Thoracic aorta (tissue), 2 donors: ENCODE measurements around the gene KRT84. TPM values are rescaled to one million over a fixed set of nuclear protein-coding genes. Genes with fewer than 3 reads are reported as not detected.

Experiments used
- ATAC-seq: fragments of 150-250 bp; one replicate; pipeline ENCODE4 v1.8.0; 2017; ENCODE audit warnings: low read depth; ENCODE audit not compliant: insufficient number of reproducible peaks, low FRiP score
- DNase-seq: peaks from one replicate; pipeline ENCODE4 v3.0.0-alpha.2; 2020; ENCODE audit warnings: low spot score
- H3K27ac ChIP-seq, 2 donors: fragments of 200-600 bp; sonication (generic); 1 replicate in 1 of 2; 2 replicates in 1 of 2; pipeline ENCODE4 v1.5.1; 2016; ENCODE audit warnings: mild to moderate bottlenecking in 2 of 2, moderate library complexity in 2 of 2
- H3K27me3 ChIP-seq: fragments of 200-600 bp; sonication (generic); replicated peaks from 2 replicates; pipeline ENCODE4 v1.6.0; 2016; ENCODE audit warnings: mild to moderate bottlenecking; ENCODE audit not compliant: insufficient read depth
- H3K36me3 ChIP-seq: fragments of 200-600 bp; sonication (generic); one replicate; pipeline ENCODE4 v1.5.1; 2016
- H3K4me1 ChIP-seq, 2 donors: fragments of 200-600 bp; sonication (generic); 1 replicate in 1 of 2; 2 replicates in 1 of 2; pipeline versions ENCODE4 v1.5.1 to v1.6.0; 2016; ENCODE audit warnings: low read depth in 2 of 2, mild to moderate bottlenecking in 1 of 2; ENCODE audit not compliant: control insufficient read depth in 1 of 2
- H3K4me3 ChIP-seq: fragments of 200-600 bp; sonication (generic); 2 replicates; pipeline ENCODE4 v1.5.1; 2016; ENCODE audit warnings: mild to moderate bottlenecking
- H3K9me3 ChIP-seq: fragments of 200-600 bp; sonication (generic); 2 replicates; pipeline ENCODE4 v1.5.1; 2016
- total RNA-seq, 2 donors: library from RNA; depleted of rRNA; stranded (reverse); fragments of >200 nt; gene quantifications; one replicate each; pipeline versions ENCODE4 v1.1.0 to v1.2.3, GENCODE V29; 2016
- TF ChIP-seq, protein P1 (sequence below): fragments of 200-600 bp; sonication (generic); IDR thresholded peaks from one replicate; pipeline ENCODE4 v1.5.1; 2019; ENCODE audit warnings: antibody characterized with exemption

The KRT84 gene
- total RNA-seq, 2 donors from 2014 or later = not detected

DNA sequence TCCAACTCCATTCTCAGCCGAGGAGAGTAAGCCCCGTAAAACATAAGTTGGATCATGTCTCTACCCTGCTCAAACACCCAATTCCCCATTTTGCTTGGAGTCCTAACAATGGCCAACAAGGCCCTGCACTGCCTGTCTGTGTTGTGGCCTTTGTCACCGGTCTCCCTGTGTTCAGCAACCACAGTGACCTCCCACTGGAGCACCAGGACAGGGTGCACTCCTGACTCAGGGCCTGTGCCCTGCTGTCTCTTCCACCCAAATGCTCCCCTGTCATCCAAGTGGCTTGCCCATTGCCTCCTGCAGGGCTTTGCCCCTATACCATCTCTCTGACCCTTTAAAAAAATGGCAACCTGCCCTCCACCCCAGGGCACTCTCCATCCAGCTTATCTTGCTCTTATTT is 13.7 kb downstream of the KRT84 start:
- ATAC-seq (no peak), DNase-seq (no peak)
- Histone ChIP-seq H3K27me3 (no peaks in the 10 kb centered on the region), H3K4me3 (no peak overlapping the region), H3K9me3 (no peaks in the 10 kb centered on the region), H3K4me1 (peaks cover 10 to 16% of the 10 kb centered on the region in 2 donors), H3K27ac (peak overlapping the region; percentile 42 to 70), H3K36me3 (no peaks in the 10 kb centered on the region)
- TF ChIP-seq, protein P1, sequence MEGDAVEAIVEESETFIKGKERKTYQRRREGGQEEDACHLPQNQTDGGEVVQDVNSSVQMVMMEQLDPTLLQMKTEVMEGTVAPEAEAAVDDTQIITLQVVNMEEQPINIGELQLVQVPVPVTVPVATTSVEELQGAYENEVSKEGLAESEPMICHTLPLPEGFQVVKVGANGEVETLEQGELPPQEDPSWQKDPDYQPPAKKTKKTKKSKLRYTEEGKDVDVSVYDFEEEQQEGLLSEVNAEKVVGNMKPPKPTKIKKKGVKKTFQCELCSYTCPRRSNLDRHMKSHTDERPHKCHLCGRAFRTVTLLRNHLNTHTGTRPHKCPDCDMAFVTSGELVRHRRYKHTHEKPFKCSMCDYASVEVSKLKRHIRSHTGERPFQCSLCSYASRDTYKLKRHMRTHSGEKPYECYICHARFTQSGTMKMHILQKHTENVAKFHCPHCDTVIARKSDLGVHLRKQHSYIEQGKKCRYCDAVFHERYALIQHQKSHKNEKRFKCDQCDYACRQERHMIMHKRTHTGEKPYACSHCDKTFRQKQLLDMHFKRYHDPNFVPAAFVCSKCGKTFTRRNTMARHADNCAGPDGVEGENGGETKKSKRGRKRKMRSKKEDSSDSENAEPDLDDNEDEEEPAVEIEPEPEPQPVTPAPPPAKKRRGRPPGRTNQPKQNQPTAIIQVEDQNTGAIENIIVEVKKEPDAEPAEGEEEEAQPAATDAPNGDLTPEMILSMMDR = no peak

DNA sequence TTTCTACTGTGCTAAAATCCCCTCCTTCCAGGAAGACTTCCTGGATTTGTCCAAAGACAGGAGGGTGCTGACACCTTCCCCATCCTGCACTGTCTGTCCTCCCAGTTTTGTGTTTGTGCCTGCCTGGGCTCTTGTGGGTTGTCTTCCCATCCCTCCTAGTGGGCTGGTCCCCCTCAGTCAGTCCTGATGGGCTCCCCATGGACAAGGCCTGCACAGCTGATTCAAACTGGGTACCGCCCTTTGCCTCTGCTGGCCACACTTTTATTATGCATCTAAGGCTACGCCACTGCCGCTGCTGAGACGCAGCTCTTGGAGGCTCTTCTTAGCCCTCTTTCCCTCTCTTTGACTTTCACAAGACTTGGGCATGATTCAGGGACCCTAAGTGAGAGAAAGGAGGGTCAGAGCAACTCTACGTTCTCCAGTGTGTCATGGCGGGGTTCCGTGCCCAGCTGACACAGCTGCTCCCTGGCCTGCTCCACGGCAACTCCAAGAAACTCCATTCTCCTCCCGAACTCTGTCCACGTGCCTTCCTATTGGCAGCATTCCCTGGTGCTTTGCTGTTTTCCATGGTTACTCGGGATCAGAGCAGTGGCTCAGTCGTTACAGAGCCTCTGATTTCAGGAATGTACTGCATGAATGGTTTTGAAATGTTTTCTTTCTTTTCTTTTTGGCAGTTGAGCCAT is 14.4 kb downstream of the KRT84 start:
- Histone ChIP-seq H3K4me3 (peak overlapping the region; percentile 16), H3K27me3 (no peaks in the 10 kb centered on the region), H3K27ac (peak overlapping the region; percentile 42 to 70), H3K4me1 (peaks cover 10 to 16% of the 10 kb centered on the region in 2 donors), H3K9me3 (no peaks in the 10 kb centered on the region), H3K36me3 (no peaks in the 10 kb centered on the region)
- ATAC-seq (peak; percentile 62), DNase-seq (peak; percentile 48)
- TF ChIP-seq, protein P1 = no peak

DNA sequence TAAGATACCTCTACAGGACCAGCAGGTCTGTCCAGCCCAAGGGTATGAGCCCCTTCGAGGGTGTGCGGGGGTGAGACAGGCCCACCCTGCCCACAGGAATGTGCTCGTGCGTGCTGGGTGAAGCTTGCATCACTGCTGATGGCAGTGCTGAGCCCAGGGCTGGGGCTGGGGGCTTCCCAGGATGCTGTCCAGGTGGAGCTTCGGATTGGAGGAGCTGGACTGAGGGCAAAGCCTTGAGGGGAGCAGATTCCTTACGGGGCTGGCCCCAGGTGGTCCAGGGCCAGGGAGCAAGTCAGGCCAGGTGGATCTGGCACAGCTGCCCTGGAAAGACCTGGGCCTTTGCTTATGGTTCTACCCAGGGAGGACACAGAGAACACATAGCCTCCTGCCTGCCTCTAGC is 15.6 kb downstream of the KRT84 start:
- no peak for ATAC-seq
- TF ChIP-seq, protein P1 = no peak
- H3K27ac ChIP-seq = no peak overlapping the region
- no peaks in the 10 kb centered on the region for H3K9me3 ChIP-seq
- no peaks in the 10 kb centered on the region for H3K27me3 ChIP-seq
- H3K4me1 ChIP-seq = peaks cover 10 to 16% of the 10 kb centered on the region in 2 donors
- DNase-seq = no peak
- no peaks in the 10 kb centered on the region for H3K36me3 ChIP-seq
- H3K4me3 ChIP-seq = no peak overlapping the region

DNA sequence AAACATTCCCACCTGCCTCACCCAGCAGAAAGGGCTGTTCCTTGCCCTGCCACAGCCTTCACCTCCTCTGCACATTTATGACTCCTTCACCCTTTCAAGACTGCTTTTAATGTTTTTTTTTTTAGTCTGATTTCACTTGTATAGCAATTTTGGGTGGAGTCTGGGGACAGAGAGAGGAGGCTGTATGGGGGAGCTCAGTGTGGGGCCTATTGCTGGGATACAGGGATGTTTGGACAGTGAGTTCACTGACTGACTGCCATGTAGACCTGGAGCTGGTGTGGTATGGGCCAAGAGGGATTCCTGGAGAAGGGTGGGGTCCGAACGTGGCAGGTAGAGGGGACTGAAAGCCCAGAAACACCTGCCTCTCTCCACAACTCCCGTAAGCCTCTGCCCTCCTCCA is 16.2 kb downstream of the KRT84 start:
- TF ChIP-seq, protein P1 = no peak

DNA sequence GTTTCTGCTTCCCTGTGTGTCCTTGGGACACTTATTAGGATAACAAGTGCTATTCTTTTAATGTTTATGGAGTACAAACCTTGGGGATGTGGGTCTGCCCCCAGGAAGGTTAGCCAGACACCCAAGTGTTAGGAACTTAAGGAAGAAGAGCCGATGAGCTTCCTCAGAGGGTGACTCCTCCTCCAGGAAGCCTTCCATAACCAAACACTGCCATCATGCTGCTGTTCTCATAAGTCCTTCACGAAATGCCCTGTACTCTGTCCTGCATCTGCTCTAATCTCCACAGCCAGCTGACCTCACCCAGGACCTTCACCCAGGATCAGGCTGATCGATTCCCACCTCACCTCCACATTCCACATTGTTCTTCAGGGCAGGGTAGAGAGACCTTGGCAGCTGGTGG is 16.9 kb downstream of the KRT84 start:
- TF ChIP-seq, protein P1 = no peak
- ATAC-seq (no peak), DNase-seq (no peak)
- Histone ChIP-seq H3K4me1 (peaks cover 10 to 16% of the 10 kb centered on the region in 2 donors), H3K9me3 (no peaks in the 10 kb centered on the region), H3K4me3 (no peak overlapping the region), H3K36me3 (no peaks in the 10 kb centered on the region), H3K27ac (no peak overlapping the region), H3K27me3 (no peaks in the 10 kb centered on the region)

More for the DNA sequence above, 16.2 kb downstream of the KRT84 start:
- peaks cover 10 to 16% of the 10 kb centered on the region in 2 donors for H3K4me1 ChIP-seq
- ATAC-seq (no peak), DNase-seq (no peak)
- H3K27me3 ChIP-seq = no peaks in the 10 kb centered on the region
- no peaks in the 10 kb centered on the region for H3K9me3 ChIP-seq
- H3K36me3 ChIP-seq = no peaks in the 10 kb centered on the region
- no peak overlapping the region for H3K4me3 ChIP-seq
- no peak overlapping the region for H3K27ac ChIP-seq
